A549 (cell line): ENCODE measurements around the gene GPD2. TPM values are rescaled to one million over a fixed set of nuclear protein-coding genes. Genes with fewer than 3 reads are reported as not detected.

Source experiments
- ATAC-seq, 2 experiments: fragments of 200-7000 bp in 1 of 2; fragments of >200 bp in 1 of 2; cut with Nextera tagmentation in 1 of 2; cut with Tn5 transposase in 1 of 2; 3 replicates each; pipeline versions ENCODE4 v1.8.0 to v1.9.1; 2018 to 2020; ENCODE audit warnings: mild to moderate bottlenecking in 1 of 2, moderate library complexity in 1 of 2
- CTCF ChIA-PET: fragments of 300-600 bp; sonication (Branson Sonifier 250); formaldehyde crosslinking; extraction: SDS; loops from one replicate; lab custom pipeline; 2021; ENCODE audit warnings: antibody characterized with exemption, inconsistent platforms; lab: Yijun Ruan, JAX
- POLR2A ChIA-PET: fragments of 350-600 bp; formaldehyde crosslinking; extraction: SDS; loops from one replicate; lab custom pipeline; 2021; ENCODE audit warnings: antibody characterized with exemption, inconsistent platforms; lab: Yijun Ruan, JAX
- DNase-seq, 2 experiments: peaks; one replicate each; pipeline versions ENCODE4 v3.0.0 to v3.0.0-alpha.2; 2011 to 2016; ENCODE audit warnings: low read depth in 1 of 2, low spot score in 1 of 2
- FAIRE-seq: peaks from 2 replicates; lab custom pipeline; 2011; peaks lifted over from hg19 to GRCh38; lab: Jason Lieb, UNC
- H3K27ac ChIP-seq, 2 experiments: fragments of >200 bp; sonication (Bioruptor Twin); formaldehyde crosslinking; 3 replicates each; pipeline ENCODE4 v1.5.1; 2016 to 2017
- H3K4me1 ChIP-seq: fragments of >200 bp; sonication (Bioruptor Twin); formaldehyde crosslinking; 3 replicates; pipeline ENCODE4 v1.6.1; 2016
- H3K4me2 ChIP-seq: fragments of >200 bp; sonication (Bioruptor Twin); formaldehyde crosslinking; 3 replicates; pipeline ENCODE4 v1.6.1; 2016
- H3K4me3 ChIP-seq: fragments of >200 bp; sonication (Bioruptor Twin); formaldehyde crosslinking; 3 replicates; pipeline ENCODE4 v1.5.1; 2016
- H3K9me3 ChIP-seq: fragments of >200 bp; sonication (Bioruptor Twin); formaldehyde crosslinking; 3 replicates; pipeline ENCODE4 v1.6.1; 2016
- CHD2 ChIP-seq: fragments of 150-350 bp; IDR thresholded peaks from 2 replicates; pipeline ENCODE4 v1.6.1; 2014; ENCODE audit warnings: low read length; ENCODE audit not compliant: partially characterized antibody
- EHMT2 ChIP-seq: fragments of 200-600 bp; sonication (generic); IDR thresholded peaks from 2 replicates; pipeline ENCODE4 v1.6.1; 2016; ENCODE audit warnings: antibody characterized with exemption, low read depth, mild to moderate bottlenecking, moderate library complexity
- GATA3 ChIP-seq: IDR thresholded peaks from 2 replicates; pipeline ENCODE4 v1.6.1; 2012; ENCODE audit warnings: borderline replicate concordance
- HMGXB4 ChIP-seq: fragments of 250-450 bp; sonication (Bioruptor Pico); IDR thresholded peaks from 2 replicates; pipeline ENCODE4 v1.5.0; 2021; ENCODE audit warnings: mild to moderate bottlenecking, moderate library complexity, borderline replicate concordance
- JUN ChIP-seq, 2 experiments: fragments of >200 bp; sonication (Bioruptor Twin); formaldehyde crosslinking; IDR thresholded peaks; 2 replicates in 1 of 2; 3 replicates in 1 of 2; pipeline ENCODE4 v1.6.1; 2016 to 2017
- MAX ChIP-seq: IDR thresholded peaks from 2 replicates; pipeline ENCODE4 v1.6.1; 2012
- NR3C1 ChIP-seq: fragments of >200 bp; sonication (Bioruptor Twin); formaldehyde crosslinking; IDR thresholded peaks from 3 replicates; pipeline ENCODE4 v1.6.1; 2017
- POLR2A ChIP-seq: IDR thresholded peaks from 2 replicates; pipeline ENCODE4 v1.6.1; 2012; ENCODE audit warnings: mild to moderate bottlenecking, low read length
- RCOR1 ChIP-seq: fragments of 150-350 bp; IDR thresholded peaks from 2 replicates; pipeline ENCODE4 v1.6.1; 2014; ENCODE audit warnings: antibody characterized with exemption, low read length, low read depth
- RNF2 ChIP-seq: fragments of 200-600 bp; sonication (generic); IDR thresholded peaks from 2 replicates; pipeline ENCODE4 v1.6.1; 2016; ENCODE audit warnings: low read depth, mild to moderate bottlenecking, antibody characterized with exemption, moderate library complexity, borderline replicate concordance
- ZC3H11A ChIP-seq: fragments of 450-650 bp; IDR thresholded peaks from 2 replicates; pipeline ENCODE4 v1.6.1; 2014; ENCODE audit warnings: antibody characterized with exemption, mild to moderate bottlenecking
- WGBS: methylation state at CpG from one replicate; pipeline ENCODE4 v1.1.6; 2017; ENCODE audit errors: missing lambda C conversion rate; 5-methylcytosine and 5-hydroxymethylcytosine counted together
- polyA plus RNA-seq, 4 experiments: library from polyadenylated mRNA; depleted of rRNA in 3 of 4; stranded (reverse); fragments of >200 nt; fragmentation: RNase III in 1 of 4; extraction: RNeasy Plus Mini Kit Qiagen cat#74134 plus additional on column Dnase treatment in 1 of 4; gene quantifications; 2 replicates in 3 of 4; 3 replicates in 1 of 4; pipeline ENCODE4 v1.2.3, GENCODE V29; 2011 to 2017
- TF ChIP-seq, protein P1 (sequence below): fragments of 200-600 bp; sonication (generic); IDR thresholded peaks from 2 replicates; pipeline ENCODE4 v1.6.1; 2016; ENCODE audit warnings: antibody characterized with exemption, mild to moderate bottlenecking, moderate library complexity
- TF ChIP-seq, protein P2 (sequence below): fragments of 150-350 bp; IDR thresholded peaks from 2 replicates; pipeline ENCODE4 v1.6.1; 2014; ENCODE audit warnings: low read depth, mild to moderate bottlenecking, low read length
- TF ChIP-seq, protein P3 (sequence below): fragments of 450-650 bp; IDR thresholded peaks from 2 replicates; pipeline ENCODE4 v1.6.1; 2014; ENCODE audit warnings: antibody characterized with exemption
- TF ChIP-seq, protein P4 (sequence below): fragments of >200 bp; sonication (Bioruptor Twin); formaldehyde crosslinking; IDR thresholded peaks from 3 replicates; pipeline ENCODE4 v1.6.1; 2016

Gene GPD2
- polyA plus RNA-seq, 2 of the 4 experiments (the other 2 are of a cell fraction): 26.6 to 39.6 TPM

- Histone ChIP-seq H3K27ac (peak overlapping the region; percentile 97 to 99), H3K9me3 (no peaks in the 10 kb centered on the region), H3K4me3 (peak overlapping the region; percentile 69), H3K4me2 (peak overlapping the region; percentile 89), H3K4me1 (peaks cover 53% of the 10 kb centered on the region)
- ChIA-PET CTCF (interaction anchor here (0.7 to 1.1 kb wide), 2 partner anchors 105 to 129 kb away, joined by 4 read pairs; no protein-coding TSS in a partner anchor), POLR2A (interaction anchor here (0.8 to 1.3 kb wide), 5 partner anchors 30 to 101 kb away, joined by 3 to 13 read pairs (median 5); no protein-coding TSS in a partner anchor)
- TF ChIP-seq POLR2A: 0 out of 2 replicates have a peak, but pooled peaks have one; percentile 13
- TF ChIP-seq, protein P1, sequence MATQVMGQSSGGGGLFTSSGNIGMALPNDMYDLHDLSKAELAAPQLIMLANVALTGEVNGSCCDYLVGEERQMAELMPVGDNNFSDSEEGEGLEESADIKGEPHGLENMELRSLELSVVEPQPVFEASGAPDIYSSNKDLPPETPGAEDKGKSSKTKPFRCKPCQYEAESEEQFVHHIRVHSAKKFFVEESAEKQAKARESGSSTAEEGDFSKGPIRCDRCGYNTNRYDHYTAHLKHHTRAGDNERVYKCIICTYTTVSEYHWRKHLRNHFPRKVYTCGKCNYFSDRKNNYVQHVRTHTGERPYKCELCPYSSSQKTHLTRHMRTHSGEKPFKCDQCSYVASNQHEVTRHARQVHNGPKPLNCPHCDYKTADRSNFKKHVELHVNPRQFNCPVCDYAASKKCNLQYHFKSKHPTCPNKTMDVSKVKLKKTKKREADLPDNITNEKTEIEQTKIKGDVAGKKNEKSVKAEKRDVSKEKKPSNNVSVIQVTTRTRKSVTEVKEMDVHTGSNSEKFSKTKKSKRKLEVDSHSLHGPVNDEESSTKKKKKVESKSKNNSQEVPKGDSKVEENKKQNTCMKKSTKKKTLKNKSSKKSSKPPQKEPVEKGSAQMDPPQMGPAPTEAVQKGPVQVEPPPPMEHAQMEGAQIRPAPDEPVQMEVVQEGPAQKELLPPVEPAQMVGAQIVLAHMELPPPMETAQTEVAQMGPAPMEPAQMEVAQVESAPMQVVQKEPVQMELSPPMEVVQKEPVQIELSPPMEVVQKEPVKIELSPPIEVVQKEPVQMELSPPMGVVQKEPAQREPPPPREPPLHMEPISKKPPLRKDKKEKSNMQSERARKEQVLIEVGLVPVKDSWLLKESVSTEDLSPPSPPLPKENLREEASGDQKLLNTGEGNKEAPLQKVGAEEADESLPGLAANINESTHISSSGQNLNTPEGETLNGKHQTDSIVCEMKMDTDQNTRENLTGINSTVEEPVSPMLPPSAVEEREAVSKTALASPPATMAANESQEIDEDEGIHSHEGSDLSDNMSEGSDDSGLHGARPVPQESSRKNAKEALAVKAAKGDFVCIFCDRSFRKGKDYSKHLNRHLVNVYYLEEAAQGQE: no peak
- DNase-seq: peak in 1 of 2 experiments; percentile 26
- ATAC-seq: peak; percentile 40 to 50
- 0% methylated on average over 4 of the region's 18 CpGs for WGBS
- no peak for FAIRE-seq
Observed at GRCh38 chr2:156435396-156435717, 822 bp upstream of the GPD2 start.

DNA sequence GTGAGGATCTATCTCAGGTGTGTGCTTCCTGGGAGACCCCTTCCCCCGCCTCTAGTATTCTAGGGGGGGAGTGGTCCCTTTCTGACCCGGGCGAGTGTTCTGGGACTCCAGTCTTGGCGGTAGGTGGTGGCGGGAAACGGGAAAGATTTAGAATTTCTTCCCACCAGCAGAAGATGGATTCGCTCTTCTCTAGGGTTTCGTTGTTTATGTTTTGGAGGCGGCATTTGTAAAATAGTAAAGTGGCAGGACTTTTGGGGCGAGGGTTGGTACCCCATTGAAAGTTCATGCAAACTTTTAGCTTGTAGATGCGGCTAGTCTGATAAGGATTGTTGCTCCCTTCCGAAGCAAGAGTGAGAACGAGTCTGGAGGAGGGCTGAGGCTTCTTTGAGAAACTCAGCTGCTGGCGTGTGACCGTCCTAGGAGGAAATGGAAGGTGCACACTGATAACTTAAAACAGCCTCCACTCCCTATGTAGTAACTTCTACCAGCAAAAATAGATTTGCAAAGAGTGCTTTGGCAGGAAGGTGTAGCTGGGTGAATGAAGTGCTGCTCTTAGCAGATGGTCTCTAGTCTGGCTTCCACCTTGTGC is 412 bp downstream of the GPD2 start:
- CTCF ChIA-PET: interaction anchor here (0.9 kb wide), 1 partner anchor 12 kb away, joined by 3 read pairs; no protein-coding TSS in a partner anchor

More for the DNA sequence above, 412 bp downstream of the GPD2 start:
- peaks cover 41% of the 10 kb centered on the region for H3K4me1 ChIP-seq
- peak overlapping the region; percentile 69 for H3K4me3 ChIP-seq
- WGBS: under 1% methylated on average over 12 of the region's 15 CpGs
- H3K4me2 ChIP-seq: peak overlapping the region; percentile 89
- no peaks in the 10 kb centered on the region for H3K9me3 ChIP-seq
- DNase-seq (peak in 1 of 2 experiments; percentile 21), FAIRE-seq (no peak), ATAC-seq (peak; percentile 20 to 39; a peak in 4 of 6 replicates)
- POLR2A ChIA-PET: interaction anchor here (0.6 to 1.5 kb wide), 3 partner anchors 94 to 102 kb away, joined by 3 to 8 read pairs (median 3); no protein-coding TSS in a partner anchor
- peak overlapping the region; percentile 97 to 99 for H3K27ac ChIP-seq
- TF ChIP-seq HMGXB4 (CRISPR knock-in tag) (no peak), GATA3 (no peak), RNF2 (no peak), NR3C1 (no peak), CHD2 (no peak), ZC3H11A (no peak), RCOR1 (no peak), MAX (no peak), JUN (IDR thresholded peaks at IDR 0.05) (no peak), EHMT2 (no peak)
- TF ChIP-seq, protein P2, sequence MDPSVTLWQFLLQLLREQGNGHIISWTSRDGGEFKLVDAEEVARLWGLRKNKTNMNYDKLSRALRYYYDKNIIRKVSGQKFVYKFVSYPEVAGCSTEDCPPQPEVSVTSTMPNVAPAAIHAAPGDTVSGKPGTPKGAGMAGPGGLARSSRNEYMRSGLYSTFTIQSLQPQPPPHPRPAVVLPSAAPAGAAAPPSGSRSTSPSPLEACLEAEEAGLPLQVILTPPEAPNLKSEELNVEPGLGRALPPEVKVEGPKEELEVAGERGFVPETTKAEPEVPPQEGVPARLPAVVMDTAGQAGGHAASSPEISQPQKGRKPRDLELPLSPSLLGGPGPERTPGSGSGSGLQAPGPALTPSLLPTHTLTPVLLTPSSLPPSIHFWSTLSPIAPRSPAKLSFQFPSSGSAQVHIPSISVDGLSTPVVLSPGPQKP: no peak
- TF ChIP-seq, protein P3, sequence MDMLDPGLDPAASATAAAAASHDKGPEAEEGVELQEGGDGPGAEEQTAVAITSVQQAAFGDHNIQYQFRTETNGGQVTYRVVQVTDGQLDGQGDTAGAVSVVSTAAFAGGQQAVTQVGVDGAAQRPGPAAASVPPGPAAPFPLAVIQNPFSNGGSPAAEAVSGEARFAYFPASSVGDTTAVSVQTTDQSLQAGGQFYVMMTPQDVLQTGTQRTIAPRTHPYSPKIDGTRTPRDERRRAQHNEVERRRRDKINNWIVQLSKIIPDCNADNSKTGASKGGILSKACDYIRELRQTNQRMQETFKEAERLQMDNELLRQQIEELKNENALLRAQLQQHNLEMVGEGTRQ: no peak
- TF ChIP-seq, protein P4, sequence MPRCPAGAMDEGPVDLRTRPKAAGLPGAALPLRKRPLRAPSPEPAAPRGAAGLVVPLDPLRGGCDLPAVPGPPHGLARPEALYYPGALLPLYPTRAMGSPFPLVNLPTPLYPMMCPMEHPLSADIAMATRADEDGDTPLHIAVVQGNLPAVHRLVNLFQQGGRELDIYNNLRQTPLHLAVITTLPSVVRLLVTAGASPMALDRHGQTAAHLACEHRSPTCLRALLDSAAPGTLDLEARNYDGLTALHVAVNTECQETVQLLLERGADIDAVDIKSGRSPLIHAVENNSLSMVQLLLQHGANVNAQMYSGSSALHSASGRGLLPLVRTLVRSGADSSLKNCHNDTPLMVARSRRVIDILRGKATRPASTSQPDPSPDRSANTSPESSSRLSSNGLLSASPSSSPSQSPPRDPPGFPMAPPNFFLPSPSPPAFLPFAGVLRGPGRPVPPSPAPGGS: no peak
